Neural cell (in vitro differentiated cells): ENCODE results near the gene MCC.

Source experiments
- POLR2AphosphoS5 ChIP-seq: IDR thresholded peaks from 2 replicates; pipeline ENCODE4 v1.6.1; 2012
- TAF1 ChIP-seq: IDR thresholded peaks from 2 replicates; pipeline ENCODE4 v1.6.1; 2012; ENCODE audit warnings: low read depth
- TF ChIP-seq, protein P1 (sequence below): fragments of 450-650 bp; IDR thresholded peaks from 2 replicates; pipeline ENCODE4 v1.5.1; 2014; ENCODE audit warnings: antibody characterized with exemption, mild to moderate bottlenecking, moderate library complexity; ENCODE audit not compliant: poor library complexity, severe bottlenecking

DNA sequence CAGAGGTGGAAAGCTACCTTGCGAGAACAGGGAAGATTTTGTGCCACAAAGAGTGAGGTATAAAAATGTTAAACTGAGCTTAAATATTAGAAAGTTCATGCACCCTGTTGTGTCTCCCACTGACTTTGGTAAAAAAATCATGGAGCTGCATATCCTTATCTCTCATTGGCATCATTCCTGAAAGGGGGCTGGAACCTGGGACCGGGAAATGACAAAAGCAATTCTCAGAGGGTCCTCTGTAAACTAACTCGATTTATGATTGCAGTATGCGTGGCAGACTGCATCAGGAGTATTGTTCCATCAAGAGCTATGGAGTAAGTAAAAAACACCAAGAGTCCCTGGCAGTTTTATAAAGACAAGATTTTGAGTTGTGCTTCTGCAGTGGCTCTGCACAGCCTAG lies 362.9 kb downstream of the MCC start:
- TF ChIP-seq, protein P1, sequence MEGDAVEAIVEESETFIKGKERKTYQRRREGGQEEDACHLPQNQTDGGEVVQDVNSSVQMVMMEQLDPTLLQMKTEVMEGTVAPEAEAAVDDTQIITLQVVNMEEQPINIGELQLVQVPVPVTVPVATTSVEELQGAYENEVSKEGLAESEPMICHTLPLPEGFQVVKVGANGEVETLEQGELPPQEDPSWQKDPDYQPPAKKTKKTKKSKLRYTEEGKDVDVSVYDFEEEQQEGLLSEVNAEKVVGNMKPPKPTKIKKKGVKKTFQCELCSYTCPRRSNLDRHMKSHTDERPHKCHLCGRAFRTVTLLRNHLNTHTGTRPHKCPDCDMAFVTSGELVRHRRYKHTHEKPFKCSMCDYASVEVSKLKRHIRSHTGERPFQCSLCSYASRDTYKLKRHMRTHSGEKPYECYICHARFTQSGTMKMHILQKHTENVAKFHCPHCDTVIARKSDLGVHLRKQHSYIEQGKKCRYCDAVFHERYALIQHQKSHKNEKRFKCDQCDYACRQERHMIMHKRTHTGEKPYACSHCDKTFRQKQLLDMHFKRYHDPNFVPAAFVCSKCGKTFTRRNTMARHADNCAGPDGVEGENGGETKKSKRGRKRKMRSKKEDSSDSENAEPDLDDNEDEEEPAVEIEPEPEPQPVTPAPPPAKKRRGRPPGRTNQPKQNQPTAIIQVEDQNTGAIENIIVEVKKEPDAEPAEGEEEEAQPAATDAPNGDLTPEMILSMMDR = no peak
- no peak for TF ChIP-seq POLR2AphosphoS5
- TF ChIP-seq TAF1 = no peak
